HG03139 (cell line): ENCODE measurements around the gene NEUROD2.

Experiments
- ATAC-seq: cut with Tn5 transposase; IDR thresholded peaks from one replicate; pipeline ENCODE4 v1.9.1; 2021; ENCODE audit not compliant: unreplicated experiment

NEUROD2 gene

DNA sequence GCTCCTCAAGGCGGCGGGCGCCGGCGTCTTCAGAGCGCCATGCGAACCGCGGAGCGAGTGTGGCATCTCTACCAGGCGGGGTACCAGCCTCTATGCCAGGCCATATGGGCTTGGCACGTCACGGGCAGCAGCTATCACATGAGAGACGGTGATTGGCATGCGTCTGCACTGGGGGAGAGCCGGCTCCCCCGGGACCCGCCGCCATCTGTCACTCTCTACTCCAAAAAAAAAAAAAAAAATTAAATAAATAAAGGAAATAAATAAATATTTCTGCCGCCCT lies at the start of gene NEUROD2:
NEUROD2 (minus strand) TSS at position 70 of the 280 bp plus-strand sequence. CDS start 1,321 bp downstream, outside the sequence.
- ATAC-seq = no peak

DNA sequence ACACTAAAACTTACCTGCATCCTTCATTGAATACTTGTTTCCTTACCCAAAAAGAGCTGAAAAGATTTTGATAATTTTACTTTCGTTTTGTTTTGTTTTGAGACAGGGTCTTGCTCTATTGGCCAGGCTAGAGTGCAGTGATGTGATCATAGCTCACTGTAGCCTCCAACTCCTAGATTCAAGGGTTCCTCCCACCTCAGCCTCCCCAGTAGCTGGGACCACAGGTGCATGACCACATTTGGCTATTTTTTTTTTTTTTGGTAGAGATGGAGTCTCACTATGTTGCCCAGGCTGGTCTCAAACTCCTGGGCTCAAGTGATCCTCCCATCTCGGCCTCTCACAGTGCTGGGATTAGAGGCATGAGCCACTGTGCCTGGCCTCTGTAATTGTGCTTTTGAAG lies 47.4 kb upstream of the NEUROD2 start:
- no peak for ATAC-seq

DNA sequence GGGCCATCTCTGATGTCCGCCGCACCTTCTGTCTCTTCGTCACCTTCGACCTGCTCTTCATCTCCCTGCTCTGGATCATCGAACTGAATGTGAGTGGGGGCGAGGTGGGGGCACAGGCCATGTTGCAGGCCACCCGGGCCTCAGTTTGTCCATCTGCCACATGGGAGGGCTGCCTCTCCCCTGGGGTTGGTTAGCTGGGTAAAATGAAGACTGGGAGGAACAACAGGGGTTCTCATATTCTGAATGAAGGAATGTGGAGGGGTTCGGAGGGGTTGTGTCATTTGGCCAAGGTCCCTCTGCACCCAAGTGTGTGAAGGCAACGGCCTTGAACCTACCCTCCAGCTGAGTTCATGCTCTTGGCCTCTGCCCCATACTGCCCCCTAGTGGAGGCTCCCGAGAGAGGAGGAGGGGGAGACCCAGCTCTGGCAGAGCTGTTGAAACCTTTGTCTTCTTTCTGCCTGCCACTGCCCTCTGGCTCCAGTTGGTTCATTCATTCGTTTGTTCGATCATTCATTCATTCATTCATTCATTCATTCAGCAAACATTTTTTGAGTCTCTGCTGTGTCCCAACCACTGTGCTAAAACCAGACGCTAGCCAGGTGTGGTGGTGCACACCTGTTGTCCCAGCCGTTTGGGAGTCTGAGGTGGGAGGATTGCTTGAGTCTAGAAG lies 46.1 kb upstream of the NEUROD2 start:
- ATAC-seq = no peak

- no peak for ATAC-seq
These were observed 45.6 kb upstream of the NEUROD2 start for GRCh38 chr17:39653316-39653661.

- no peak for ATAC-seq
These were observed 45.0 kb upstream of the NEUROD2 start for GRCh38 chr17:39652587-39653315.

GRCh38 chr17:39651923-39652586 lies 44.3 kb upstream of the NEUROD2 start:
- ATAC-seq = no peak

GRCh38 chr17:39650121-39650579 lies 42.4 kb upstream of the NEUROD2 start:
- ATAC-seq = no peak

GRCh38 chr17:39648616-39649366 lies 41.1 kb upstream of the NEUROD2 start:
- ATAC-seq = no peak

DNA sequence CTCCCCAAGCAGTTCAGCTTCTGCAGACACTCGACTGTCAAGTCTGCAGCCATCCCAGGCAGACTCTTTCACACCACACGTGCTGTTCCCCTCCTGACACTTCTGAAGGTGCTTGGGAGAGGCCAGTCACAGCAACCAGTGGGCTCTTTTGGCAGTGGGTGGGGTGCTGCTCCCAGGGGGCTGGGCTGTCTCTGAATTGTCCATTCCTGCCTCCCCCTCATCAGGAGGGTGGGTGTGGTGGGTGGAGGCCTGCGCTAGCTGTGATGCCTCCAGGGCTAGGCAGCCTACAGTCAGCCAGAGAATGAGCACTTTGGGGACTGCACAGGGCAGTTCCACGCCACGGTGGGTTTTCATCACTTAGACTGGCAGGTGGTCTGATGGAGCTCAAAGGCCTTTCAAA lies 39.5 kb upstream of the NEUROD2 start:
- ATAC-seq = no peak

GRCh38 chr17:39643271-39643670 lies 35.6 kb upstream of the NEUROD2 start:
- no peak for ATAC-seq

DNA sequence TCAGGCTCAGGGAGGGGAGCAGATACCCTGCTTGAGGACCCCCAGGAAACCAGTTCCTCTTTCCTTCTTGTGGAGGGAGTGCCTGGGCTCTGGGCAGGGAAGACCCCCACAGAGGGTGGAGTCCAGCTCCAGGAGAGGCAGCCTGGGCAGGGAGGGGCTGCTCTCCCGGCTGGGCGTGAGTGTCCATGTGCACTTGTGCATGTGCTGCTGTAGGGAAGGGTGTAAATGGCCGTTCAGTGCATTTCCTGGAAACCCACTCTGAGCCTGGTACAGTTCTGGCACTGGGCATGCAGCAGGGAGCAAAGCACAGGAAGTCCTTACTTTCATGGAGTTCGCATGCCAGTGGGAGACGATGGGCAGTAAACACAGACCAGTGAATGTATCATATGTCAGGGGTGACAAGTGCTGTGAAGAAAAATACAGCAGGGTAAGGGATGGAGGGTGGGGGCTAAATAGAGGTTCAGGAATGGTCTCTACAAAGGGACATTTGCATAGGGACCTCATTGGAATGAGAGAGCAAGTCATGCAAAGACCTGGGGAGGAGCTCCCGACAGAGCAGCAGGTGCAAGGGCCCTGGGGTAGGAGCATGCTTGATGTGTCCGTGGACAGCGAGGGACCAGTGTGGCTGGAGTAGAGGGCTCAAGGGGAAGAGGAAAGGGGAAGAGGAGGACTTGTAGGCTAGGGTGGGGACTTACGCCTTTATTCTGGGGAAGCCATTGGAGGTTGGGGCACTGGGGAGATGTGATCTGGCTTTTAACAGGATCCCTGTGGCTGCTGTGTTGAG lies 34.8 kb upstream of the NEUROD2 start:
- no peak for ATAC-seq

- ATAC-seq = no peak
These were observed 34.2 kb upstream of the NEUROD2 start for GRCh38 chr17:39641883-39642282.

- ATAC-seq = no peak
These were observed 33.4 kb upstream of the NEUROD2 start for GRCh38 chr17:39641097-39641496.

DNA sequence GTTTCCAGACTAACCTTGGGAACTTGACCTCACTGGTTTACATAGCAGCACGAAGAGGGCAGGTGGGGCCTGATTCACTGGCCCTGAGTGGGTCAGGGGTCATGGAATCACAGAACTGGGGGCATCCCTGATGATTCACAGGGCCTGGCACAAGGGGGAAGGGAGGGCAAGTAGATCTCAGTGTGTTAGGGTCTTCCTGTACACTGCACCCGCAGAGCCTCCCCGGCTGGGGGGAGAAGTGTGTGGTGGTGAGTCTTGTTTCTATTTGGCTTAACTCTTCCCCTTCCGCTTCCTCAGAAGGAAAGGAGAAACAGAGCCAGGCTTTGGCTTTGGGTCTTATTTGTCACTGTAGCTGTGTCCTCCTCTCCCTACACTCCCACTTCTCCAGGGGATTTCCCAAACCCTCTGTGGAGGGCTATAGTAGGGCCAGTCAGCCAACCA lies 32.9 kb upstream of the NEUROD2 start:
- ATAC-seq = no peak

GRCh38 chr17:39639566-39640458 lies 32.1 kb upstream of the NEUROD2 start:
- ATAC-seq = no peak

DNA sequence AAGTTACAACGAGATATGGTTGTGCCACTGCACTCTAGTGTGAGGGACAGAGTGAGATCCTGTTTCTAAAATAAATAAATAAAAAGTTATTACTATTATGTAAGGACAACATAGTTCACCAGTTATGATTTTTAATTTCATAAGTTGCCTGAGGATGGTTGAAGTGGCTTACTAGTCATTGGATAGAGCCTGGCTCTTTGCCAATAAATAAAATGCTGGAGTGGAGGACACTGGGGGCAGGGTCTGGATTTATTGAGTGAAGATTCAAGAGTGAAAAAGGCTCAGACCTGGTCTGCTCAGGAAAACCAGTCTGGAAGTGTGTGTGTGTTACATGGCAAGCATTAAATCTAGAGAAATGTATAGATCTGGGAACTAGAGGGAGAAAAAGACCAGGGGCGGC lies 31.3 kb upstream of the NEUROD2 start:
- ATAC-seq = no peak

- no peak for ATAC-seq
These were observed 30.6 kb upstream of the NEUROD2 start for GRCh38 chr17:39638317-39638716.

GRCh38 chr17:39636927-39637736 lies 29.4 kb upstream of the NEUROD2 start, which contains the start of gene STARD3:
TSS of gene STARD3 (plus strand) at chr17:39637144. CDS start at chr17:39653532, 16,388 bp downstream.
- peak; percentile 70 for ATAC-seq

DNA sequence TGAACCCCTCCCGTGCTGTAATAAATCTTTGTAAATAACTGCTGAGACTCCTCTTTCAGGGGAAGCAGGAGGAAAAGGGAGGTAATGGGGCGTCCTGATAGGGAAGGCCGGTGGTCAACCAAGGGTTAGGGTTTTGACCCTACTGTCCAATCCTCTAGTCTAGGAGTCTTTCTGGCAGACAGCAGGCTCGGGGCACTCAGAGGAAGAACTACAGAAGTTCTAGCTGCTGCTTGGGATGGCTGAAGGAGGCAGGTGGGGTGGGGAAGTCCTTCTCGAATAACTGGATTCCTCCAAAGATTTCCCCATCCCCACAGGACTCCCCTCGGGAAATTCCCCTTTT lies 28.8 kb upstream of the NEUROD2 start:
- peak; percentile 9 for ATAC-seq
